Fibroblast of the aortic adventitia (primary cell): ENCODE measurements around the gene LEO1. TPM values are rescaled to one million over a fixed set of nuclear protein-coding genes. Genes with fewer than 3 reads are reported as not detected.

Experiments used
- DNase-seq: peaks from one replicate; pipeline ENCODE4 v3.0.0-alpha.2; 2010; ENCODE audit warnings: low read depth
- H3K4me3 ChIP-seq: 2 replicates; pipeline ENCODE4 v1.5.1; 2011; ENCODE audit warnings: low read depth, mild to moderate bottlenecking, control low read depth, low read length, moderate library complexity
- CTCF ChIP-seq: IDR thresholded peaks from 2 replicates; pipeline ENCODE4 v1.5.1; 2011; ENCODE audit warnings: mild to moderate bottlenecking, low read length, control low read depth, inconsistent platforms; ENCODE audit not compliant: insufficient read depth
- total RNA-seq: library from RNA; depleted of rRNA; stranded (reverse); fragments of >200 nt; gene quantifications from 2 replicates; pipeline ENCODE4 v1.2.3, GENCODE V29; 2012; ENCODE audit warnings: low replicate concordance

The LEO1 gene
- total RNA-seq, 1 donor, result 21.3 TPM

DNA sequence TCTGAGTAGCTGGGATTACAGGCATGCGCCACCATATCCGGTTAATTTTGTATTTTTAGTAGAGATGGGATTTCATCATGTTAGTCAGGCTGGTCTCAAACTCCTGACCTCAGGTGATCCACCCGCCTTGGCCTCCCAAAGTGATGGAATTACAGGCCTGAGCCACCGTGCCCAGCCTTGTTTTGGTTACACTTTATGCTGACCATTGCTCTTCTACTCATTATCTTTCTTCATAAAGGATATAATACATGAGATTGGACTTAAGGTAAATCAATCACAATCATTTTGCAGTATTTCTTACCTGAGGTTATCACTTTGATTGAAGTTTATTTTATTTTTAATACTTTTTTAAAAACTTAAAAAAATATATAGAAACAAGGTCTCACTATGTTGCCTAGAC is 2.2 kb upstream of the LEO1 start:
- H3K4me3 ChIP-seq, result no peak overlapping the region
- no peak for DNase-seq
- TF ChIP-seq CTCF, result no peak

- no peak for DNase-seq
- TF ChIP-seq CTCF, result no peak
These were observed 1.6 kb upstream of the LEO1 start for GRCh38 chr15:51973220-51973619.

DNA sequence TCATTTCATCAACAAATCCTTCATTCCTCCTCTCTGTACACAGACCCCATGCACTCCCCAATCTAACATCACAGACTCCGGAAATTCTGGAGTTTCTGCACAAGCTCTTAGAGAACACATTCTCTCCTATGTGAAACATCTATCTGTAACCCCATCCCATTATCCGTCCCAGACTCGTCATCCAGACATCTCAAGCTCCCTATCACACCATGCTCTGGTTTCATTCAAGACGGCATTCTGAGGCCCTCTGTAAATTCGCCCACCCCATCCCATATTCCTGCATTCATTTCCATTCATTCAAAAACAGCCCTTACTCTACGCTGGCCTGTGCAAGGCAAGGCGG is 575 bp downstream of the LEO1 start:
- peak overlapping the region; percentile 92 for H3K4me3 ChIP-seq
- no peak for DNase-seq
- no peak for TF ChIP-seq CTCF

More at GRCh38 chr15:51973220-51973619, 1.6 kb upstream of the LEO1 start:
- no peak overlapping the region for H3K4me3 ChIP-seq

DNA sequence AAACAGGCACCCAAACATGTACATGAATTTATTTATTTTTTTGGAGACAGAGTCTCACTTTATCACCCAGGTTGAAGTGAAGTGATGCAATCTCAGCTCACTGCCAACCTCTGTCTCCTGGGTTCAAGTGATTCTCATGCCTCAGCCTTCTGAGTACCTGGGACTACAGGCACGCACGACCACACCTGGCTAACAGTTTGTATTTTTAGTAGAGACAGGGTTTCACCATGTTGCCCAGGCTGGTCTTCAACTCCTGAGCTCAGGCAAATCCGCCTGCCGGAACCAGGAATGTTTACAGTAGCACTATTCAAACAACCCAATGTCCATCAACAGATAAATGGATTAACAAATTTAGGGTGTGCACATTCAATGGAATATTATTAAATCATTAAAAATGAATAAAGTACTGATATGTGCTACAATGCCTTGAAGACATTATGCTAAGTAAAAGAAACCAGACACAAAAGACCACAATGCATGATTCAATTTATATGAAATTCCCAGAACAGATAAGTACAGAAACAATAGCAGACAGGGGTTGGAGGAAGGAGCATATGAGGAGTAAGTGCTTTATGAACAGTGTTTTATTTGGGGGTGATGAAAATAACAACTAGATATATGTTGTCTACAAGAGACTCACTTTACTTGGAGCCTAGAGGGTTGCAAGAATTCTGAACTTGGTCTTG is 1.3 kb downstream of the LEO1 start:
- no peak for TF ChIP-seq CTCF
- peak overlapping the region; percentile 92 for H3K4me3 ChIP-seq
- DNase-seq, result peak; percentile 20

- no peak overlapping the region for H3K4me3 ChIP-seq
- DNase-seq, result no peak
- TF ChIP-seq CTCF, result no peak
These were observed 1.9 kb downstream of the LEO1 start for GRCh38 chr15:51969728-51970127.

GRCh38 chr15:51967583-51967982 is 4.0 kb downstream of the LEO1 start:
- no peak for TF ChIP-seq CTCF
- DNase-seq, result no peak
- H3K4me3 ChIP-seq, result no peak overlapping the region

DNA sequence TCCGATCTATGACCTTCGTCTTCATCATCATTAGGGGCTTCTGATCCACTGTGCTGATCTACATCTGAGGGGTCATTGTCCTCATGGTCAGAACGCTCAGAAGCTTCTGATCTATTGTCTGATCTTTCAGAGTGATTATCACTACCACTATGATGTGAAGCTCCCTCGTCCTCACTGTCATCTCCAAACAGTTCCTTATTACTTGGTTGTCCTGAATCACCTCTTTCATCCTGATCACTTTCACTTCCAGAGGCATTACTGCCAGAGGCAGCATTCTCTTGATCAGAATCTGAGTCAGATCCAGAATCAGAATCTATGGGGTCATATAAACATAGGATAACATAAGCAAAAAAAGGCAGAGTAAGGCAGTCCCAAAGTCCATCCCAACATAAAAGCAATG is 5.4 kb downstream of the LEO1 start:
- no peak overlapping the region for H3K4me3 ChIP-seq
- DNase-seq, result no peak
- TF ChIP-seq CTCF, result no peak
